ENCODE data around the gene NLRC3.

NLRC3 gene

GRCh38 chr16:3542601-3543373 is 34.4 kb downstream of the NLRC3 start:
- DNase-seq: no peak

GRCh38 chr16:3541527-3542155 is 35.6 kb downstream of the NLRC3 start:
- no peak for DNase-seq

GRCh38 chr16:3538222-3538621 is 39.0 kb downstream of the NLRC3 start:
- DNase-seq: no peak

- DNase-seq: no peak
Measured at GRCh38 chr16:3536851-3537250, 40.4 kb downstream of the NLRC3 start.

GRCh38 chr16:3536271-3536731 is 40.9 kb downstream of the NLRC3 start:
- DNase-seq: no peak

- DNase-seq: no peak
Measured at GRCh38 chr16:3534126-3534525, 43.1 kb downstream of the NLRC3 start.

GRCh38 chr16:3532741-3533140 is 44.5 kb downstream of the NLRC3 start:
- no peak for DNase-seq

GRCh38 chr16:3530371-3530914 is 46.8 kb downstream of the NLRC3 start:
- DNase-seq: no peak

- DNase-seq: no peak
Measured at GRCh38 chr16:3529175-3529574, 48.0 kb downstream of the NLRC3 start.

- no peak for DNase-seq
Measured at GRCh38 chr16:3528406-3528805, 48.8 kb downstream of the NLRC3 start.

GRCh38 chr16:3527216-3527829 is 49.9 kb downstream of the NLRC3 start:
- DNase-seq: peak; percentile 14

GRCh38 chr16:3525951-3526350 is 51.3 kb downstream of the NLRC3 start:
- no peak for DNase-seq

- DNase-seq: no peak
Measured at GRCh38 chr16:3523281-3523680, 53.9 kb downstream of the NLRC3 start.

- no peak for DNase-seq
Measured at GRCh38 chr16:3520841-3521240, 56.4 kb downstream of the NLRC3 start.

- no peak for DNase-seq
Measured at GRCh38 chr16:3520413-3520812, 56.8 kb downstream of the NLRC3 start.

- DNase-seq: no peak
Measured at GRCh38 chr16:3519581-3519980, 57.6 kb downstream of the NLRC3 start.

GRCh38 chr16:3518986-3519348 is 58.2 kb downstream of the NLRC3 start:
- no peak for DNase-seq

- no peak for DNase-seq
Measured at GRCh38 chr16:3518292-3518985, 58.8 kb downstream of the NLRC3 start.

GRCh38 chr16:3515897-3516296 is 61.3 kb downstream of the NLRC3 start:
- no peak for DNase-seq

- no peak for DNase-seq
Measured at GRCh38 chr16:3514621-3515020, 62.6 kb downstream of the NLRC3 start.

GRCh38 chr16:3513892-3514583 is 63.2 kb downstream of the NLRC3 start:
- no peak for DNase-seq

All from kidney glomerular epithelial cell (primary cell).